IMR-90 (cell line): ENCODE results near the gene PCP4L1. TPM values are rescaled to one million over a fixed set of nuclear protein-coding genes. Genes with fewer than 3 reads are reported as not detected.

ENCODE experiments used
- ATAC-seq: fragments of 200-7000 bp; cut with Tn5 transposase; 2 replicates; pipeline ENCODE4 v1.9.1; 2020; ENCODE audit warnings: low read depth, mild to moderate bottlenecking, moderate library complexity
- BruUV-seq: library from RNA; stranded (reverse); fragments of 400-500 nt; replicated peaks from 2 replicates; lab custom pipeline; 2021; lab: Mats Ljungman, UMichigan
- CTCF ChIA-PET: fragments of 300-600 bp; formaldehyde crosslinking; extraction: SDS; loops from one replicate; lab custom pipeline; 2021; ENCODE audit warnings: antibody characterized with exemption; lab: Yijun Ruan, JAX
- POLR2A ChIA-PET: fragments of 300-600 bp; sonication (Branson Sonifier 250); formaldehyde crosslinking; loops from one replicate; lab custom pipeline; 2022; ENCODE audit warnings: antibody characterized with exemption; ENCODE audit not compliant: unreplicated experiment; lab: Charles Lee
- DNase-seq: peaks from one replicate; pipeline ENCODE4 v3.0.0; 2013
- H2AFZ ChIP-seq: replicated peaks from 2 replicates; pipeline ENCODE3; 2013; ENCODE audit warnings: low read length, mild to moderate bottlenecking; ENCODE audit not compliant: poor library complexity
- H2AK5ac ChIP-seq: 2 replicates; pipeline ENCODE4 v1.6.1; 2013; ENCODE audit warnings: low read depth, low read length, inconsistent platforms
- H2AK9ac ChIP-seq: replicated peaks from 2 replicates; pipeline ENCODE3; 2013; ENCODE audit warnings: mild to moderate bottlenecking, low read depth, low read length, moderate library complexity; ENCODE audit not compliant: poor library complexity
- H2BK120ac ChIP-seq: 2 replicates; pipeline ENCODE4 v1.6.1; 2013; ENCODE audit warnings: low read depth, low read length, inconsistent platforms
- H2BK15ac ChIP-seq: 3 replicates; pipeline ENCODE4 v1.6.1; 2013; ENCODE audit warnings: low read depth, low read length, inconsistent platforms
- H2BK20ac ChIP-seq: 2 replicates; pipeline ENCODE4 v1.6.1; 2013; ENCODE audit warnings: low read depth, mild to moderate bottlenecking, inconsistent platforms, low read length, moderate library complexity
- H2BK5ac ChIP-seq: 2 replicates; pipeline ENCODE4 v1.6.1; 2013; ENCODE audit warnings: mild to moderate bottlenecking, low read depth, low read length, inconsistent platforms; ENCODE audit not compliant: poor library complexity, severe bottlenecking
- H3K14ac ChIP-seq: replicated peaks from 2 replicates; pipeline ENCODE4 v1.6.1; 2013; ENCODE audit warnings: low read depth, low read length, inconsistent platforms
- H3K18ac ChIP-seq: 2 replicates; pipeline ENCODE4 v1.6.1; 2013; ENCODE audit warnings: low read depth, low read length, control low read depth
- H3K23ac ChIP-seq: 2 replicates; pipeline ENCODE4 v1.6.1; 2013; ENCODE audit warnings: low read depth, low read length, inconsistent platforms
- H3K27ac ChIP-seq: 2 replicates; pipeline ENCODE4 v1.5.1; 2013; ENCODE audit warnings: mild to moderate bottlenecking, control low read depth, low read length; ENCODE audit not compliant: insufficient read depth
- H3K27me3 ChIP-seq: 2 replicates; pipeline ENCODE4 v1.6.1; 2013; ENCODE audit warnings: low read length; ENCODE audit not compliant: control insufficient read depth, insufficient read depth
- H3K36me3 ChIP-seq: 2 replicates; pipeline ENCODE4 v1.6.1; 2013; ENCODE audit warnings: low read length, mixed read lengths; ENCODE audit not compliant: control insufficient read depth, insufficient read depth
- H3K4ac ChIP-seq: 2 replicates; pipeline ENCODE4 v1.6.1; 2013; ENCODE audit warnings: low read depth, low read length, inconsistent platforms
- H3K4me1 ChIP-seq: 2 replicates; pipeline ENCODE4 v1.6.1; 2013; ENCODE audit warnings: low read length, mixed read lengths; ENCODE audit not compliant: control insufficient read depth, insufficient read depth
- H3K4me2 ChIP-seq: 2 replicates; pipeline ENCODE4 v1.6.1; 2013; ENCODE audit warnings: low read depth, mild to moderate bottlenecking, control low read depth, low read length, moderate library complexity
- H3K4me3 ChIP-seq: 2 replicates; pipeline ENCODE4 v1.5.1; 2013; ENCODE audit warnings: low read depth, mild to moderate bottlenecking, control low read depth, low read length, moderate library complexity; ENCODE audit not compliant: insufficient read depth
- H3K56ac ChIP-seq: 2 replicates; pipeline ENCODE4 v1.6.1; 2013; ENCODE audit warnings: low read length, inconsistent platforms; ENCODE audit not compliant: insufficient read depth; ENCODE audit errors: extremely low read depth
- H3K79me1 ChIP-seq, 2 experiments: 2 replicates each; pipeline ENCODE4 v1.6.1; 2013; ENCODE audit warnings: low read length in 2 of 2, inconsistent platforms in 1 of 2, low read depth in 1 of 2
- H3K9ac ChIP-seq: 2 replicates; pipeline ENCODE4 v1.6.1; 2013; ENCODE audit warnings: low read depth, low read length, control low read depth
- H3K9me1 ChIP-seq: 2 replicates; pipeline ENCODE4 v1.6.1; 2013; ENCODE audit warnings: low read length, inconsistent platforms; ENCODE audit not compliant: insufficient read depth
- H3K9me3 ChIP-seq: 2 replicates; pipeline ENCODE4 v1.6.1; 2013; ENCODE audit warnings: low read length; ENCODE audit not compliant: control insufficient read depth, insufficient read depth
- H4K20me1 ChIP-seq: 2 replicates; pipeline ENCODE4 v1.6.1; 2013; ENCODE audit warnings: low read length, inconsistent platforms; ENCODE audit not compliant: insufficient read depth
- H4K5ac ChIP-seq: 2 replicates; pipeline ENCODE4 v1.6.1; 2013; ENCODE audit warnings: mild to moderate bottlenecking, low read depth, low read length, control low read depth
- H4K8ac ChIP-seq, 2 experiments: 2 replicates each; pipeline ENCODE4 v1.6.1; 2013; ENCODE audit warnings: low read depth in 2 of 2, low read length in 2 of 2, control low read depth in 1 of 2, inconsistent platforms in 1 of 2
- H4K91ac ChIP-seq: 2 replicates; pipeline ENCODE4 v1.6.1; 2013; ENCODE audit warnings: low read depth, low read length, inconsistent platforms; ENCODE audit not compliant: insufficient read depth
- CEBPB ChIP-seq: IDR thresholded peaks from 2 replicates; pipeline ENCODE4 v1.6.1; 2012; ENCODE audit warnings: low read depth, low read length, improper control_type of control experiment
- CHD1 ChIP-seq: IDR thresholded peaks from 2 replicates; pipeline ENCODE4 v1.6.1; 2012; ENCODE audit warnings: low read depth, low read length, improper control_type of control experiment
- CTCF ChIP-seq: conservative IDR thresholded peaks from 2 replicates; pipeline ENCODE4 v1.5.1; 2012; ENCODE audit warnings: mild to moderate bottlenecking, low read depth, low read length, improper control_type of control experiment
- FOS ChIP-seq: fragments of 150-350 bp; IDR thresholded peaks from 2 replicates; pipeline ENCODE4 v1.6.1; 2016; ENCODE audit warnings: low read depth, low read length
- MAFK ChIP-seq: IDR thresholded peaks from 2 replicates; pipeline ENCODE4 v1.6.1; 2012; ENCODE audit warnings: low read depth, low read length, improper control_type of control experiment
- MAZ ChIP-seq: IDR thresholded peaks from 2 replicates; pipeline ENCODE4 v1.6.1; 2012; ENCODE audit warnings: low read depth, mild to moderate bottlenecking, low read length, improper control_type of control experiment, moderate library complexity, borderline replicate concordance
- MXI1 ChIP-seq: IDR thresholded peaks from 2 replicates; pipeline ENCODE4 v1.6.1; 2012; ENCODE audit warnings: low read depth, mild to moderate bottlenecking, low read length, moderate library complexity, borderline replicate concordance
- RCOR1 ChIP-seq: IDR thresholded peaks from 2 replicates; pipeline ENCODE4 v1.6.1; 2012; ENCODE audit warnings: mild to moderate bottlenecking, low read length, improper control_type of control experiment; ENCODE audit not compliant: insufficient replicate concordance
- SMC3 ChIP-seq: fragments of 150-350 bp; IDR thresholded peaks from 2 replicates; pipeline ENCODE4 v1.6.1; 2016; ENCODE audit warnings: low read depth, mild to moderate bottlenecking, antibody characterized with exemption, low read length, moderate library complexity
- dilution Hi-C: fragments of 300-500 bp; cut with HindIII; formaldehyde crosslinking; loops from one replicate; pipeline ENCODE4 v1.14.3; 2018; ENCODE audit warnings: low sequenced_read_pairs; ENCODE audit not compliant: unreplicated experiment
- in situ Hi-C: fragments of 300-500 bp; cut with MboI; formaldehyde crosslinking; loops from 3 replicates; pipeline ENCODE4 v1.14.3; 2019; ENCODE audit warnings: low sequenced_read_pairs, inconsistent platforms, mixed read lengths
- intact Hi-C: fragments of 100-400 bp; cut with micrococcal nuclease; formaldehyde crosslinking; loops from 2 replicates; pipeline ENCODE4 v1.10.0; 2022
- polyA plus RNA-seq, 3 experiments: library from polyadenylated mRNA; depleted of rRNA; stranded (reverse); fragments of >200 nt; gene quantifications; 2 replicates each; pipeline ENCODE4 v1.2.3, GENCODE V29; 2012; ENCODE audit warnings: low replicate concordance in 1 of 3
- total RNA-seq: library from RNA; depleted of rRNA; stranded (reverse); fragments of >200 nt; gene quantifications from 2 replicates; pipeline ENCODE4 v1.2.3, GENCODE V29; 2012
- TF ChIP-seq, protein P1 (sequence below): fragments of 150-350 bp; IDR thresholded peaks from 2 replicates; pipeline ENCODE4 v1.6.1; 2017; ENCODE audit warnings: mild to moderate bottlenecking, antibody characterized with exemption, low read length, low read depth
- TF ChIP-seq, protein P2 (sequence below): fragments of 150-350 bp; IDR thresholded peaks from 2 replicates; pipeline ENCODE4 v1.6.1; 2016; ENCODE audit warnings: low read depth, mild to moderate bottlenecking, low read length, moderate library complexity, borderline replicate concordance

PCP4L1 gene
- total and polyA plus RNA-seq, 2 of the 4 experiments (the other 2 are of a cell fraction): not detected

DNA sequence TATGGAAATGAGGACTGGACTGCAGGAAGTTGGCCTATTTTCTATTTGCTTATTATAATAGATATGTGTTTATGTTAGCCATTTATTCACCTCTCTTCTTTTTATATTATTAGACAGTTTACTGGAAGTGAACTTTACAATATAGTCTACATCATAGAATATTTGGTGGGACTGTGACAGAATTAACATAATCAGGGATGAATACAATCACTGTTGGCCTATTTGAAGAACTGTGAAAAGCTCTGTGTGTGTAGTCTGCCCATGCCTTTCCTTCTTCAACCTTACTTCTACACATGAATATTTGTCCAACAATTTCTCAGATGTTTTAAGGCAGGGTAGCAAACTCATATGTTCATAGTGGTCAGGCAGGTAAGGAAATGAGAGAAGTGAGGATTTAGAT is 38.9 kb downstream of the PCP4L1 start:
- H3K4me3 ChIP-seq: no peak overlapping the region
- dilution Hi-C loops (no loop called here), in situ Hi-C loops (no loop called here), intact Hi-C loops (no loop called here)
- H2AFZ ChIP-seq: no peak overlapping the region
- CTCF ChIA-PET: no interaction called here
- H2BK120ac ChIP-seq: no peak overlapping the region
- no peaks in the 10 kb centered on the region for H3K79me1 ChIP-seq
- POLR2A ChIA-PET: no interaction called here
- no peak overlapping the region for H4K8ac ChIP-seq
- H3K4ac ChIP-seq: no peak overlapping the region
- no peaks in the 10 kb centered on the region for H4K20me1 ChIP-seq
- TF ChIP-seq MAZ (no peak), CTCF (no peak), RCOR1 (no peak), CHD1 (no peak), CEBPB (no peak), FOS (no peak), SMC3 (no peak), MXI1 (no peak), MAFK (no peak)
- TF ChIP-seq, protein P1, sequence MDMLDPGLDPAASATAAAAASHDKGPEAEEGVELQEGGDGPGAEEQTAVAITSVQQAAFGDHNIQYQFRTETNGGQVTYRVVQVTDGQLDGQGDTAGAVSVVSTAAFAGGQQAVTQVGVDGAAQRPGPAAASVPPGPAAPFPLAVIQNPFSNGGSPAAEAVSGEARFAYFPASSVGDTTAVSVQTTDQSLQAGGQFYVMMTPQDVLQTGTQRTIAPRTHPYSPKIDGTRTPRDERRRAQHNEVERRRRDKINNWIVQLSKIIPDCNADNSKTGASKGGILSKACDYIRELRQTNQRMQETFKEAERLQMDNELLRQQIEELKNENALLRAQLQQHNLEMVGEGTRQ: no peak
- TF ChIP-seq, protein P2, sequence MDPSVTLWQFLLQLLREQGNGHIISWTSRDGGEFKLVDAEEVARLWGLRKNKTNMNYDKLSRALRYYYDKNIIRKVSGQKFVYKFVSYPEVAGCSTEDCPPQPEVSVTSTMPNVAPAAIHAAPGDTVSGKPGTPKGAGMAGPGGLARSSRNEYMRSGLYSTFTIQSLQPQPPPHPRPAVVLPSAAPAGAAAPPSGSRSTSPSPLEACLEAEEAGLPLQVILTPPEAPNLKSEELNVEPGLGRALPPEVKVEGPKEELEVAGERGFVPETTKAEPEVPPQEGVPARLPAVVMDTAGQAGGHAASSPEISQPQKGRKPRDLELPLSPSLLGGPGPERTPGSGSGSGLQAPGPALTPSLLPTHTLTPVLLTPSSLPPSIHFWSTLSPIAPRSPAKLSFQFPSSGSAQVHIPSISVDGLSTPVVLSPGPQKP: no peak
- no peak overlapping the region for H3K18ac ChIP-seq
- no peaks in the 10 kb centered on the region for H3K4me1 ChIP-seq
- no peak overlapping the region for H2BK20ac ChIP-seq
- ATAC-seq (no peak), DNase-seq (no peak)
- no peaks in the 10 kb centered on the region for H3K9me3 ChIP-seq
- BruUV-seq: no TSS peak
- H3K9ac ChIP-seq: no peak overlapping the region
- H3K56ac ChIP-seq: no peak overlapping the region
- no peak overlapping the region for H2BK15ac ChIP-seq
- H3K27me3 ChIP-seq: no peaks in the 10 kb centered on the region
- H2AK9ac ChIP-seq: no peak overlapping the region
- no peaks in the 10 kb centered on the region for H3K36me3 ChIP-seq
- H4K5ac ChIP-seq: no peak overlapping the region
- no peak overlapping the region for H3K27ac ChIP-seq
- H3K14ac ChIP-seq: no peak overlapping the region
- H3K9me1 ChIP-seq: no peaks in the 10 kb centered on the region
- no peak overlapping the region for H4K91ac ChIP-seq
- H3K4me2 ChIP-seq: no peak overlapping the region
- H2BK5ac ChIP-seq: no peak overlapping the region
- no peak overlapping the region for H2AK5ac ChIP-seq
- no peak overlapping the region for H3K23ac ChIP-seq
